HG03097 (cell line): ENCODE measurements around the gene ADGRB2.
"Not testable (repeated sequence)": the region's sequence is repeated elsewhere in the genome, so short reads cannot be mapped to it uniquely, and the experiment has no call there.

Experiments used
- ATAC-seq: cut with Tn5 transposase; IDR thresholded peaks from one replicate; pipeline ENCODE4 v1.9.1; 2021; ENCODE audit not compliant: unreplicated experiment, low FRiP score

Gene ADGRB2

DNA sequence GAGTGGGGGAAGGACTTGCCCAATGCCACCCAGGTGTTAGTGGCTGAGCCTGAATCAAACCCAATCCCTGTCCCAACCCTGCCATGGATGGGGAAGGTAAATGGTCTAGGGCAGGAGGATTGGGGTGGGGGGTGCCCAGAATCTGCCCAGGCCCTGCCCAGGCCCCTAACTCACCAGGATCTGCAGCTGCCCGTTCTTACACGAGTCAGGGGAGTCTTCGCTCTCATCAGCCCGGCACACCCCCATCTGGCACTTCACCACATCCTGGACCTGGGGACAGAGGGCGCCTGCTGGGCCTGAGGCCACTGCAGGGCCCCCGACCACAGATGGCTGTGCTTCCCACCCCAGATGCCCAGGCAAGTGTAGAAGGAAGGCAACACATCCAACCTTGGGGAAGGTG, 31.8 kb downstream of the ADGRB2 start:
- no peak for ATAC-seq

DNA sequence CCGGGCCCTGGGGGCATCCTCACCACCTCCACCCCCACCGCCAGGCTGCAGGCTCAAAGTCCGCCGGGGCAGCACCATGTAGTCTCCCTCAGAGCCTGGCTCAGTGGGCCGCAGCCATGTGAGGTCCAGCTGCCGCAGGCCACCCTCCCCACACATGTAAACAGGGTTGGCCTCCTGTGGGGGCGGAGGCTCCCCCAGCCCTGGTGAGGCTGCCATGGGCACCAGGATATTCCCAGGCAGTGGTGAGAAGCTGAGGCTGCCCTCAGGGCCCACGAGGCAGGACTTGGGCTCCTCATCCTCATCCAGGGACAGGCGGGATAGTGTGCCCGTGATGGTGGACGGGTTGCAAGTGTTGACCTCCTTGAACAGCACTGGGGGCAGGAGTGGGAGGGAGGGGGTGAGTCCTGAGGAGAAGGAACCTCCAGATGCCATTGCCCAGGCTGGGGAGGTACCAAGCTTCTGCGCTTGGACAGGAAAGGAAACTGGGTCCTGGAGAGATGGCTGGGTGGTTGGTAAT, 33.0 kb downstream of the ADGRB2 start:
- ATAC-seq = no peak

DNA sequence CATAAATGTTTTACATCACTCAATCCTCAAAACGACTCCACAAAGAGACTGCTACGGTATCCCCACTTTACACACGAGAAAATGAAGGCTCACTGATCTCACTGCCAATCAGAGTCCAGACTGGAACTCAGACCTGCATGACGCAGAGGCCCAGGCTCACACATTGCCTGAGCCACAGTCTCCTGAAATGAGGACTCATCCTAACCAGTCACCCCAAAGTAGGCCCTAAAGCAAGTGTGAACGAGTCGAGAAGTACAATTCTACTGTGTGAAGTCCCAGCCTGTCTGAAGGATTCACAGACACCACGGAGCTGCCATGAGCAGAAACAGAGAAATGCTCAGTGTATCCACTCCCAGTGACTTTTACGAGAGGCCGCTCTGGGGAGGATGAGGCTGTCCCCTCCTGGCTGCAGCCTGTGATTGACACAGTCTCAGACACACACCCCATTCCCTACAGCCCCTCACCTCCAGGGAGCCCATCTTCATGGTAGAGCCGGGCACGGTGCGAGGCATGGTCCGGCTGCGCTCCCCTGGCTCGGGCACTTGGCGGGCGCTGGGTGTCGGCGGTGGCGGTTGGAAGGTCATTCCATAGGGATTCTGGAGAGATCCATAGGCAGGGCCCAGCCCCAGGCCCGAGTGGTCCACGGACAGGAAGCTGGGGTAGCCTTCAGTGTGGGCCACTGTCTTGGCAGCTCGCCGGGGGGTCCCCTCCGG, 33.6 kb downstream of the ADGRB2 start:
- ATAC-seq = no peak

DNA sequence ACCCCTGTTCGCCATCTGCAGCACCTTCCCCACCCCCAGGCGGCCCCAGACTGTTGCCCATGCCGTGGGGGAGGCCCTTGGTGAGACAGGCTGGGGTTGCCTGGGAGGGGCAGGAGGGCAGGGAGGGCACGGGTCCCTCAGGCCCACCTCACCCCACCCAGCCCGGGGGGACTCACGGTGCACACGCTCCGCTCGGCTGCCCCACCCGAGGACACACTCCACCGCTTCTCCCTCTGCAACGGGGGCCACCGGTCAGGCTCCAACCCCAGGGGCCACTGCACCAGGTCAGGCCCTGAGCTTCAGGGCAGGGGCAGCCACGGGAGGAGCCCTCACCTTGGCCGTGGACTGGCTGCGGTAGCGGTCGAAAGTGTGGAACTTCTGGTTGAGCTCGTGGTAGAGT, 36.3 kb downstream of the ADGRB2 start:
- ATAC-seq = no peak

DNA sequence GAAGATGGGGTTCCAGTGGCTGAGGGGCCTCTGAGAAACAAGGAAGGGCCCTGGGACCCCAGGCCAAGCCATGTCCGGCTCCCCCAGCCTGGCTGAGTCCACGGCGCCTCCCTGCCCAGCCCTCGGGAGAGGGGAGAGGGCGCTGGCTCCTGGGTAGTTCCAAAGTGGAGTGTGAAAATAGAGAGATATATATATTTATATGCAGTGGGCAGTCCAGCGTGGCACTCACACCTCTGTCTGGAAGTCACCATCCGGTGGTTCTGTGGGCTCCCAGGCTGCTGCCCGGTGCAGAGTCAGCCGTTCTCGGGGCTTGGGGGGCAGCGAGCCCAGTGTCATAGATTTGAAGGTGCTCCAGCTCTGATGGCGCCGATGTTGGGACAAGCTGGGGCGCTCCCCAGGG, 36.9 kb downstream of the ADGRB2 start:
- ATAC-seq = no peak

DNA sequence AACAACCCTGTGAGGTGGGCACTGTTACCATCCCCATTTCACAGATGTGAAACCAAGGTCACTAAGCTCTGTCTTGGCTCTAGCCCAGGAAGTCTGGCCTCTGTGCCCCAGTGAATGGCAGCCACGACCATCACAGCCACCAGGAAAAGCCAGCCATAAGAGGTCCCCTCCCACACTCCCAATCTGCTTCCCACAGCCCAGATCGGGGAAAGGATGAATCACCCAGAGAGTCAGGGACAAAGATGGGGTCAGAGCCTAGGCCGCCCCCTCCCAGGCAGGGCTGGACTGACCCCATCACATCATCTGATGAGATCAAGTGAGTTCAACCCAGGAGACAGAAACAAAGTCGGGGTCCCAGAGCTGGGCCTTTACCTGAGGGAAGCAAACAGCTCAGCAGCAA, 37.4 kb downstream of the ADGRB2 start:
- no peak for ATAC-seq

DNA sequence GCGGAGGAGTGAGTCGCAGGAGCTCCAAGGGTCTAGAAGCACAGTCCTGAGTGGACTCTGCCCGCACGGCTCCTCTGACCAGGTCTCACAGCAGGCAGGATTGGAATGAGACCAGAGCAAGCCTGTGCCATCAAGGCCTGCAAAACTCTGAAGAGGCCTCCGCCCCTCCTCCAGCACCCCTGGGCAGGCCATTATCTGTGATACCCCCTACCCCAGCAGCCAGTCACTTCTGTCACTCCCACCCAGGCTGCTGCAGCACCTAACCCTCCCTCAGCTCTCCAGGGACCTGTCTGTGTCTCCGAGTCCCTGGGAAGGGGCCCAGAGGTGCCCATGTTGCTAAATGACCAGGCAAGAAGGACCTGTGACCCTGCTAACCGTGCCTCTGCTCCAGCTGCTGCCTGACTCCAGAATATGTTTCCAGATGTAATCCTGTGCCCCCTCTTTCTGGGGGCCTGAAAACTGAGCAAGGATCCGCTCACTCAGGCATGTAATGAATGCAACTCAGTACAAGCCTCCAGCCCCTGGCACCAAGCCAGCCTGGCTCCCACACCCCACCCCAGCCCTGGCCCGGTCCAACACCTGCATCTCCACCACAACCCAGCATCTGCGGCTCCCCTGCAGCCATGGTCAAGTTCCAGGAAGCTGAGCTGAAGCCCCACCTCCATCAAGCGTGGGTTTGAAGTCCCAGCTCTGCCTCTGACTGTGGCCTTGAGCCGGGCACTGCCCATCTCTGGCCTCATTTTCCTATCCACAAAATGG, 38.2 kb downstream of the ADGRB2 start:
- no peak for ATAC-seq

DNA sequence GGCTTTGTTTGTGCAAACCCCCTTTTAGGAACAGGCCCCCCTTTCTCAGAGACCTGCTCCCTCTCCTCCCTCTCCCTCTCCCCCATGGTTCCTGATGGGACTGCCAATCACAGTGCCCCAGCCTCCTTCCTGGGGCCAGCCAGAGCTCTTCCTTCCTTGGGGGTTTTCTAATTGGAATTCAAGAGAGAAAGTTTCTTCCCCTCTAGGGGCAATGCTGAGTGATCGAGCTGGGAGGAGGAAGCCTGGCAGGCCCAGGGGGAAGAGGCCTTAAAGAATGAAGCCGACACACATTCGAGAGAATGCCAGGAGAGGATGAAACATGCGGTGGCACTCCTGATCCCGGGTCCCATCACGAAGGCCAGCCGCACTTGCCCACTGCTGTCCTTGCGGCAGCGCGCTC, 39.0 kb downstream of the ADGRB2 start:
- no peak for ATAC-seq

DNA sequence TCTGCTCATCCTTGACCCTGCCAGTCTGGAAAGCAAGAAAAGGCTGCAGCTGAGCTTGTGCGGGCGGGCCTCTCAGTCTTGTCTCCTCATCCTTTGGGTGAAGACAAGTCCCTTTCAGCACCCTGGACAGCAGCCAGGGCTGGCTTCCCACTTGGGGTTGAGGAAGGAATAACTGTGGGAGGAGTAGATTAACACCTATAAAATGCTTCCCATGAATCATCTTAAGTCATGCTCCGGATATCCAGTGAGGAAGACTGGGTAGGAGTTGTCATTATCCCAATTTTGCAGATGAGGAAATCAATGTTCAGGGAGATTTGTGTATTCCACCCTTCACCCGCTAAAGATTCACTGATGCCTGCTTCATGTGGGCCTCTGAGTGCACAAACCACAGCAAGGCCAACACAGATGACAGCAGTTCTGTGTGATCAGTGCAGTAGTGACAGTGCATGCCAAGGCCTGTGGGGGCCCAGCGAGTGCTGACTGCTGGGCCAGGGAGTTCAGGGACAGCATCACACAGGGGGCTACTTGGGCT, 40.2 kb downstream of the ADGRB2 start:
- ATAC-seq = no peak

DNA sequence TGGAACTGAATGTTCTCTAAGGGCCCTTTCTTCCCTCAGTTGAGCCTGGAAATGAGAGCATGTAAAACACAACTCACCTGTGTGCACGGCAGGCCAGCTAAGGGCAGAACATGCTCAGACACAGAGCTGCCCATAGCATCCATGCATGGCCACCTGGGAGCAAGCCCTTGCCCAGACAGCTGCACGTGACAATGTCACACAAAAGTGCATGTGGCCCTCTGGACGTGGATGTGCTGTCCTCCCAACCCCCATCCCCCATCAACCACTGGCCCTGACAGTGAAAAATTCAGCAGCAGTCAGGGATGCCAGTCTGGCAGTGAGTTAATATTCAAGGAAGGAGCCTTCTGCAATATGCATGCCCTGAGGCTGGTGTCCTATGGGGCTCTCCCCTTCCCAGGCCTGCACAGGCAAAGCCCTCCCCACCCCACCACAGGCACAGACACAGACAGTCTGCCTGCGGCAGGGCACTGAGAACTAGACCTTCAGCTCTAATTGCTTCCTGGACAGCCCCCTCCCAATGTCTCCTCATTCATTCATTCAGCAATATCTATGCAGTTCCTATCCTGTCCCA, 45.7 kb downstream of the ADGRB2 start:
- no peak for ATAC-seq

DNA sequence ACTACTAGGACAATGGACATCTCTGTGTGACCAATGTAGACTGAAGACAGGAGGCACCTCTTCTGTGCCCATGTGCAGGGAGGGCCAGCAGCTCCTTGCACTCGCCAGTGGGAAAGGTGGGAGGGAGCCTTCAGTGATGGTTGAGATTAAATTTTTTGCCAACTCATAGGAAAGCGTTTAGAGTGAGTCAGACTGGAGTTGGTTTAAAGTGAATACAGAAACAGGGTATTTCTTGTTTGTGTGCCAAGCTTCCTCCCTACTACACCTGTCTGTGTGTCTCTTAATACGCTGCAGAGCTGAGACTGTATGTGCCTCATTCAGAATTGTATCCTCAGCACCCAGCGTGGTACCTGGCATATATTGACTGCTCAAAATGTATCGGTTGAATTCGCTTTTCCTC, 46.8 kb downstream of the ADGRB2 start:
- no peak for ATAC-seq

DNA sequence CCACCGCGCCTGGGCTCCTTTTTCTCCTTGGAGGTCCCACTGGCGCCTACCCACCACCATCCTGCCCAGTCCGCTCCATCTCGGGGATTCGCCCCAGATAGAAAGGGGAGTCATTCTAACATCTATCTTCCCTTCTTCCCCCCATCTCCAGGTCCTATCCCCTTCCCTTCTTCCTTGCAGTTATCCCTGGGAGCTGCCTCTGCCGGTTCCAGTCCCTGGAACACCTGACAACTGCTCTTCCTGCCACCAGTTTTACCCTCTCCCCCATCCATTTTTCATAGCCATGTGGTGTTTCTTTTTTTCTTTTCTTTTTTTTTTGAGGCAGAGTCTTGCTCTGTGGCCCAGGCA, 48.3 kb downstream of the ADGRB2 start:
- no peak for ATAC-seq

DNA sequence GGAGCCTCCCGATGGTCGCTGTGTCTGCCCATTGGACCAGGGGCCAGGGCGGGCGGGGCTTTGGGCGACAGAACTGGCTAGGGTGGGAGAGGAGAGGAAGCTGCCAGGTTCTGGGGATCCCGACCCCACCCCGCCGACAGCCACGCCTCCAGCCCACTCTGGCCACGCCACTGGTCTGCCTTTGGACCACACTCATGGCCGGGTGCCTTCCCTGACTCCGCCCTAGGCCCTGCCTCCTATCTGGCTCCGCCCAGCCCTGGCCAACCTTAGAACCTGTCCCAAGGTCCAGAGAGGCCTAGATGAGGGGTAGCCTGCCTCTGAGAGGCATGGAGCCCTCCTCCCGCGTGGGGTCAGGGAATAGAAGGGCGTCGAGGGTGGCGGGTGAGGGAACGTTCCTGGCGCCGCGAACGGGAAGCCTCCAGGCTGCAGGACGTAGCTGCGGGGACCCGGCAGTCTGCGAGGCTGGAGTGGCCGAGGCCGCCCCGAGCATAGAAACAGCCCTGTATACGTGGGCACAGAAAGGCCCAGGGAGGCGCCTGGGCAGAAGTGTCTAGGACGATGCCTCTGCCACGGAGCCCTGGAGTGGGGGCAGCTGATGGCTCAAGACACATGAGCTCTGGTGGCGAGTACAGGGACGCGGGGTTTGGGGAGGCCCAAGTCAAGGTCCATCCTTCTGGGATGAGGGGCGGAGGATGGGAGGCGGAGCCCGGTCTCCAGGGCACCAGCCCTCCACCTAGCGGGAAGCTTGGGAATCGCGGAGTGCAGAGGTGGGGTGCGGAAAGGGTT, 48.9 kb downstream of the ADGRB2 start:
- no peak for ATAC-seq

DNA sequence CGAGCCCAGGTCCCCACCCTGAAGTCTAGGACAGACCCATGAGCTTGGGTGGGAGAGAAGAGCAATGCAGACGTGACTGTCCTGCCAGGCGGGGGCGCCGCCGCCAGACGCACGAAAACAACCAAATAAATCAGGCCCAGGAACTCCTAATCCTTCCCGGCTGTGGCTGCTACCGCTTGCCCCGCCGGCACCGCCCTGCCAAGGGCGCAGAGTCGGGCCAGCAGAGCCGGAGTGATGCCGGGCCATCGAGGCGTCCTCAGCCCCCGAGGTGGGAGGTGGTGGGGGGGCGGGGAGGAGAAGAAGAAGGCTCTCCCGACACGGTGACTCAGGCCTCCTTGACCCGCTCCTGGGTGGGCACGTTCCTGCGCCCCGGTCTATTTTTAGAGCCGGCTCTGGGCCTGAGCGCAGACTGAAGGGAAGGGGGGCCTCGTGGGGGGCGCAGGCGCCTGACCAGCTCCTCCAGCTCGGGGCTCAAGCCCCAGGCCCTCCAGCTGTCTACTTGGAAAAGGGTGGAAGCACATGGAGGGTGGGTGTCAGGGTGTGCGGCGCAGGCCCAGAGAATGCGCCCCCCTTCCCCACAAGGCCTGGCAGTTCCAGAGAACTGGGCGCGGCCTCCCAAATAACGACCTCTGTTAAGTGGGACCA, 49.6 kb downstream of the ADGRB2 start:
- no peak for ATAC-seq

DNA sequence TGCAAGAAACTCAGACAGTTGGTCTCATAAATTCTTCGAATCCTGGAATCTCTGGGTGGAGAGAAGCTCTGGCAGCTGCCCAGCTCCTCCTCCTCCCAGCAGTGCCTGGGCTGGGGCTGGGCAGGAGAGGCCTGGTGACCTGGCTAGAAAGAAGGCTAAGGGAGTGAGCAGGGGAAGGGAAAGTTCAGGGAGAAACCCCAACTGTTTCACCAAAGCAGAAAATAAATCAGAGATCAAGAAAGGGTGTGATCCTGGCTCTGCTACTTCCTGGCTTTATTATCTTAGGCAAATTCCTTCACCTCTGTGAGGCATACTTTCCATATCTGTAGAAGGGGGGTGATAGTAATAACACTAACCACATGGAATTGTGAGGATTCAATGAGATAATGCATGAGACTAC, 51.5 kb downstream of the ADGRB2 start:
- no peak for ATAC-seq

DNA sequence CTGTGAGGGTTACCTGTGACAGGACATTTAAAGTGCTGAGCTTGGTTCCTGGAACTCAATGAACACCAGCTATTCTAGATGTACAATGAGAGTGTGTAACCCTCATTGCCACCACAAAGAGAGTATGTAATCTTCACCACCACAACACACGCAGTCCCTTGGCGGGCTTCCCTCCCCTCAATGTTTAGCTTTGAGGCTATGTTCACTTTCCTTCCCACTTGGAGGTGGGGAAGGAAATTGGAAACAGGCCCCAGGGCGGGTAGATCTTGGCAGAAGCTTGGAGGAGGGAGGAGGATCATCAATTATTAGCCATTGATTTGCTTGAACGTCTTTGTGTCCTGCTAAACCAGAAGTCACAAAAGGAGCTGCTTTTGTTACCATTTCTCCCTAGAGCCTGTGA, 52.1 kb downstream of the ADGRB2 start:
- ATAC-seq = no peak

DNA sequence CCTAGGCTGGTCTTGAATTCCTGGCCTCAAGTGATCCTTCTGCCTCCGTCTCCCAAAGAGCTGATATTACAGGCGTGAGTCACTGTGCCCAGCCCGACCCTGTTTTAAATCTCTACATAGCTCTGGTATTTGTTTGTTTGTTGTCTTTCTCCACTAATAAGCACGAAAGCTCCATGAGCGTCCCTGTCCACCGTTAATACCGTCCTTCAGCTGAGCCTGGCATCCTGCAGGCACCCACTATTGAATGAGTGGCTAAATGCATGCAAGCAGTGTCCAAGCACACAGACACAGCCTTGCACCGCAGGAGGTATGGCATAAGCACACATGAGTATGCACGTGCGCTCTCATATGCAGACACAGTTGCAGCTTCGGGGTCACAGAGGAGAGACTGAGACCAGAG, 55.8 kb downstream of the ADGRB2 start:
- ATAC-seq = no peak

DNA sequence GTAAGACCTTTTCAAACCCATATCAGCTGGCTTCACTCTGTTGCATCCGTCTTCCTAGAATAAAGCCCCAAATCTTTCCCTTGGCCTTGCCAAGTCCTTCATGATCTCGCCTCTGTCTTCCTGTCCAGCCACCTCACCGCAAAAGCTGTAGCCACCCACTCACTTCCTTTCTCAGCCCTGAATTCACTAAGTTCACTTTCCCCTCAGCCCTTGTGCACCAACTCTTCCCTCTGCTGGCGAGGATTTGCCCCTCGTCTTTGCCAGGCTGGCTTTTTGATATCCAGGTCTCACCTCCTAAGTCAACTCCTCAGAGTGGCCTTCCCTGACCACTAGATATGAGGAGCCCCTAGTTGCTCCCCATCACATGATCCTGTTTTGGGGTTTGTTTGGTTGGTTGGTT, 56.4 kb downstream of the ADGRB2 start:
- ATAC-seq = no peak

DNA sequence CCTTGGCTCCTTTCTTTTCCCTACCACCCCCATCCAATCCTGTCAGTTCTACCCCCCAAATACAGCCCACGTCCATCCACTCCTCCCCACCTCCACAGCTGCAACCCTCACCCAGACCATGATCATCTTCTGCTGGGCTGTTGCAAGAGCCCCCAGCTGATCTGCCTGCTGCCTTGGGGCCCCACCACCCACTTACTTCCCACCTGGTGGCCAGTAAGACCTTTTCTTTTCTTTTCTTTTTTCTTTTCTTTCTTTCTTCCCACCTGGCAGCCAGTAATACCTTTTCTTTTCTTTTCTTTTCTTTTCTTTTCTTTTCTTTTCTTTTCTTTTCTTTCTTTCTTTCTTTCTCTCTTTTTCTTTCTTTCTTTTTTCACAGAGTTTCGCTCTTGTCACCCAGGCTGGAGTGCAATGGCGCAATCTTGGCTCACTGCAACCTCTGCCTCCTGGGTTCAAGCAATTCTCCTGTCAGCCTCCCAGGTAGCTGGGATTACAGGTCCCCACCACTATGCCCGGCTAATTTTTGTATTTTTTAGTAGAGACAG, 57.0 kb downstream of the ADGRB2 start:
- ATAC-seq = not testable (repeated sequence)

DNA sequence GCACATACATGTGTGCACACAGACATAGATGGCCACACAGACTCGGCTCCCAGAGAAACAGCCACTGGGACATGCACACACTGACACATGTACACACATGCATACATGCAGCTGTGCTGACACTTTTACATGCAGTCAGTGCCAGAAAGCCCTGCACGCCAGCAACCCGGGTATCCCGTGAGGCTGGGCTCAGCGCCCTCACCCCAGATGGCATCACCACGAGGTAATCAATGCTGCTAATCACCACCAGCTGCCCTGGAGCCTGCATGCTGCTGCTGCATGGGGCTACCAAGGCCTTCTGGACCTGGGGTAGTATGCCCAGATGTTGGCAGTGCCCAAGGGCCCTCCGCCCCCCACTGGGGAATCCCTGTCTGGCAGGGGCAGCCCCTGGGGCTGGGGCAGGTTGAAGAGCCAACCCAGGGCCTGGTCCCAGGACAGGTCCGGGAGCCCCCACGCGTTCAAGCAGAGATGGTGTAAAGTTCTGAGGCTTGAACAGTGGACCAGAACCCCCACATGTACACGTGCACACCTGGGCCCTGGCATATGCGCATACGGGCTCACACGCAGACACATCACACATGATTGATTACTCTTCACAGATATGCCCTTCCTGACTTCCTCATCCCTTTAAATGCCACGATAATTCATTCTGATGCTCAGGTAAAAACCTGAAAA, 57.6 kb downstream of the ADGRB2 start:
- ATAC-seq = no peak
